Thyroid gland (tissue), 4 donors: Measurements from ENCODE around the gene ZFHX3.

Experiments
- POLR2A ChIP-seq, 2 donors: fragments of 450-650 bp; IDR thresholded peaks; one replicate each; pipeline ENCODE4 v1.6.1; 2017; ENCODE audit warnings: antibody characterized with exemption in 2 of 2, mild to moderate bottlenecking in 2 of 2, moderate library complexity in 1 of 2
- TF ChIP-seq, protein P1 (sequence below), 6 experiments: fragments of 200-600 bp in 3 of 6; fragments of 450-650 bp in 3 of 6; sonication (generic) in 3 of 6; IDR thresholded peaks; one replicate each; pipeline ENCODE4 v1.5.1; 2016 to 2019; ENCODE audit warnings: antibody characterized with exemption in 6 of 6, mild to moderate bottlenecking in 2 of 6, inconsistent platforms in 1 of 6, moderate library complexity in 1 of 6

DNA sequence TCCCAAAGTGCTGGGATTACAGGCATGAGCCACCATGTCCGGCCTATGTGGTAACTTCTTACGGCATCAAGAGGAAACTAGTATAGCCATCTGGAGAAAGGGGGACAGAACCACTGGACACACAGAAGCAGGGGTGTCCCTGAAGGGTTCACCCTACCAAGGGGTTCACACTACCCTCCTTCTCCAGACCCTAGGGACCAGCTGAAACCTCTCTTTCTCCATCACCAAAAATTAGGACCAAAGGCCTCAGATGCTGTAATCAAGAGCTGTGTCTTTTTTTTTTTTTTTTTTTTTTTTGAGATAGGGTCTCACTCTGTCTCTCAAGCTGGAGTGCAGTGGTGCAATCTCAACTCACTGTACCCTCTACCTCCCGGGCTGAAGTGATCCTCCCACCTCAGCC lies 33.2 kb downstream of the ZFHX3 start:
- TF ChIP-seq, protein P1, sequence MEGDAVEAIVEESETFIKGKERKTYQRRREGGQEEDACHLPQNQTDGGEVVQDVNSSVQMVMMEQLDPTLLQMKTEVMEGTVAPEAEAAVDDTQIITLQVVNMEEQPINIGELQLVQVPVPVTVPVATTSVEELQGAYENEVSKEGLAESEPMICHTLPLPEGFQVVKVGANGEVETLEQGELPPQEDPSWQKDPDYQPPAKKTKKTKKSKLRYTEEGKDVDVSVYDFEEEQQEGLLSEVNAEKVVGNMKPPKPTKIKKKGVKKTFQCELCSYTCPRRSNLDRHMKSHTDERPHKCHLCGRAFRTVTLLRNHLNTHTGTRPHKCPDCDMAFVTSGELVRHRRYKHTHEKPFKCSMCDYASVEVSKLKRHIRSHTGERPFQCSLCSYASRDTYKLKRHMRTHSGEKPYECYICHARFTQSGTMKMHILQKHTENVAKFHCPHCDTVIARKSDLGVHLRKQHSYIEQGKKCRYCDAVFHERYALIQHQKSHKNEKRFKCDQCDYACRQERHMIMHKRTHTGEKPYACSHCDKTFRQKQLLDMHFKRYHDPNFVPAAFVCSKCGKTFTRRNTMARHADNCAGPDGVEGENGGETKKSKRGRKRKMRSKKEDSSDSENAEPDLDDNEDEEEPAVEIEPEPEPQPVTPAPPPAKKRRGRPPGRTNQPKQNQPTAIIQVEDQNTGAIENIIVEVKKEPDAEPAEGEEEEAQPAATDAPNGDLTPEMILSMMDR (IDR thresholded peaks at IDR 0.05): no peak
- TF ChIP-seq POLR2A (IDR thresholded peaks at IDR 0.05): no peak
